GM12875 (cell line): Measurements from ENCODE around the gene SH3TC1.

Experiments
- H3K4me3 ChIP-seq: one replicate; pipeline ENCODE4 v1.5.1; 2011; ENCODE audit warnings: low read depth, low read length, control low read depth
- TF ChIP-seq, protein P1 (sequence below): IDR thresholded peaks from 2 replicates; pipeline ENCODE4 v1.5.1; 2011; ENCODE audit warnings: low read depth, mild to moderate bottlenecking, control low read depth, inconsistent platforms, low read length, moderate library complexity, borderline replicate concordance; ENCODE audit not compliant: insufficient read depth

SH3TC1 gene

DNA sequence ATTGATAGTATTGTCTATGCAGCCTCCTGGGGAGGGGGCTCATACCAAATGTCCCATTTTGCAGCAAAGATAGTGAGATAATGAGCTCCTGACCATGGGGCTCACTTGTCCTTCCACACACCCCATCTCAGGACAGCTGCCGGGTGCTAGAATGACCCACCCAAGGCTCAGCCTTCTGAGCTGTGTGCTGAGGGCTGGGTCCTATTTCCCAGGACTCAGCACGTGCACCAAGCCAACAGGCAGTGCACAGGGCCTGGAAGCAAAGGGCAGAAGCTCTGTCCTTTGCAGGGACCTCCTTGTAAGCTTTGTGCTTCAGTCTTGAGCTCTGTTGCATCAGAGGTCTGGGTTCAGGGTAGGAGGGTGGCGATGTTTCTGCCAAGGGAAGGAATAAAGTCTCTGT, 29.3 kb upstream of the SH3TC1 start:
- no peak overlapping the region for H3K4me3 ChIP-seq
- TF ChIP-seq, protein P1, sequence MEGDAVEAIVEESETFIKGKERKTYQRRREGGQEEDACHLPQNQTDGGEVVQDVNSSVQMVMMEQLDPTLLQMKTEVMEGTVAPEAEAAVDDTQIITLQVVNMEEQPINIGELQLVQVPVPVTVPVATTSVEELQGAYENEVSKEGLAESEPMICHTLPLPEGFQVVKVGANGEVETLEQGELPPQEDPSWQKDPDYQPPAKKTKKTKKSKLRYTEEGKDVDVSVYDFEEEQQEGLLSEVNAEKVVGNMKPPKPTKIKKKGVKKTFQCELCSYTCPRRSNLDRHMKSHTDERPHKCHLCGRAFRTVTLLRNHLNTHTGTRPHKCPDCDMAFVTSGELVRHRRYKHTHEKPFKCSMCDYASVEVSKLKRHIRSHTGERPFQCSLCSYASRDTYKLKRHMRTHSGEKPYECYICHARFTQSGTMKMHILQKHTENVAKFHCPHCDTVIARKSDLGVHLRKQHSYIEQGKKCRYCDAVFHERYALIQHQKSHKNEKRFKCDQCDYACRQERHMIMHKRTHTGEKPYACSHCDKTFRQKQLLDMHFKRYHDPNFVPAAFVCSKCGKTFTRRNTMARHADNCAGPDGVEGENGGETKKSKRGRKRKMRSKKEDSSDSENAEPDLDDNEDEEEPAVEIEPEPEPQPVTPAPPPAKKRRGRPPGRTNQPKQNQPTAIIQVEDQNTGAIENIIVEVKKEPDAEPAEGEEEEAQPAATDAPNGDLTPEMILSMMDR: no peak

- no peak overlapping the region for H3K4me3 ChIP-seq
- TF ChIP-seq, protein P1: no peak
Observed at GRCh38 chr4:8170341-8170740, 28.7 kb upstream of the SH3TC1 start.

GRCh38 chr4:8171266-8171665, 27.8 kb upstream of the SH3TC1 start:
- TF ChIP-seq, protein P1: no peak

GRCh38 chr4:8171984-8172924, 26.8 kb upstream of the SH3TC1 start:
- TF ChIP-seq, protein P1: no peak
- H3K4me3 ChIP-seq: no peak overlapping the region

More at GRCh38 chr4:8171266-8171665, 27.8 kb upstream of the SH3TC1 start:
- H3K4me3 ChIP-seq: no peak overlapping the region

GRCh38 chr4:8173492-8174242, 25.4 kb upstream of the SH3TC1 start:
- TF ChIP-seq, protein P1: no peak

DNA sequence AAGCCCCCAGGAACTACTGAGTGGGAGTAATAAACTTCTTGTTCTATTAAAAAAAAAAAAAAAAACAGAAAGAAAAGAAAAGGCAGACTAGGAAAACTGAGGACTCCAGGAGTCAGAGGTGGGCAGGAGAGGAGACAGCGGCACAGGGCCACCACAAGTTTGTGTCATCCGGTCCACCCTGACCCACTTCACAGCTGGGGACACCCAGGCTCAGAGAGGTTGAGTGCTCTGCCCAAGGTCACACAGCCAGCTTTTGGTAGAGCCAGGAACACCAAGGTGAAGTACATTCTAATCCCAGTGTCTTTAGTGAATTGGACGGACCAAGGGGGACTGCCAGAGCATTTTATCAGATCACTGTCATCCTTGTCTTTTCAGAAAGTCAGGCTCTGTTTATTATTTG, 24.1 kb upstream of the SH3TC1 start:
- TF ChIP-seq, protein P1: no peak

More at GRCh38 chr4:8173492-8174242, 25.4 kb upstream of the SH3TC1 start:
- H3K4me3 ChIP-seq: no peak overlapping the region

More for the DNA sequence above, 24.1 kb upstream of the SH3TC1 start:
- H3K4me3 ChIP-seq: no peak overlapping the region
